Panc1 (cell line): ENCODE results near the gene PCSK1N. TPM values are rescaled to one million over a fixed set of nuclear protein-coding genes. Genes with fewer than 3 reads are reported as not detected.

Experiments used
- ATAC-seq: fragments of 200-7000 bp; cut with Tn5 transposase; 2 replicates; pipeline ENCODE4 v1.9.1; 2020; ENCODE audit warnings: mild to moderate bottlenecking, moderate library complexity
- BruUV-seq: library from RNA; stranded (reverse); fragments of 400-500 nt; replicated peaks from 2 replicates; lab custom pipeline; 2021; lab: Mats Ljungman, UMichigan
- CTCF ChIA-PET: fragments of 300-600 bp; sonication (Branson Sonifier 250); formaldehyde crosslinking; loops from one replicate; lab custom pipeline; 2022; ENCODE audit warnings: antibody characterized with exemption; lab: Charles Lee
- POLR2A ChIA-PET: fragments of 300-600 bp; sonication (Branson Sonifier 250); formaldehyde crosslinking; loops from one replicate; lab custom pipeline; 2022; ENCODE audit warnings: antibody characterized with exemption; lab: Charles Lee
- DNase-seq: peaks from one replicate; pipeline ENCODE4 v3.0.0-alpha.2; 2010; ENCODE audit warnings: low read depth, low spot score
- H3K27ac ChIP-seq: 2 replicates; pipeline ENCODE4 v1.5.1; 2011; ENCODE audit warnings: mild to moderate bottlenecking, low read length, inconsistent platforms
- H3K27me3 ChIP-seq: fragments of 200-500 bp; sonication (Bioruptor generic); 2 replicates; pipeline ENCODE4 v1.6.0; 2014; ENCODE audit warnings: low read length, inconsistent platforms; ENCODE audit not compliant: control insufficient read depth, insufficient read depth
- H3K36me3 ChIP-seq: fragments of 200-500 bp; sonication (Bioruptor generic); 2 replicates; pipeline ENCODE4 v1.5.1; 2014; ENCODE audit warnings: inconsistent platforms, mild to moderate bottlenecking, low read length, moderate library complexity; ENCODE audit not compliant: control insufficient read depth, insufficient read depth
- H3K4me1 ChIP-seq: 2 replicates; pipeline ENCODE4 v1.5.1; 2011; ENCODE audit warnings: inconsistent platforms, mild to moderate bottlenecking, low read length, moderate library complexity; ENCODE audit not compliant: control insufficient read depth, insufficient read depth
- H3K4me3 ChIP-seq, 2 experiments: 2 replicates each; pipeline ENCODE4 v1.5.1; 2011 to 2012; ENCODE audit warnings: low read depth in 2 of 2, low read length in 2 of 2, mild to moderate bottlenecking in 2 of 2, inconsistent platforms in 1 of 2, moderate library complexity in 1 of 2
- H3K9me3 ChIP-seq: fragments of 200-500 bp; sonication (Bioruptor generic); 2 replicates; pipeline ENCODE4 v1.5.1; 2014; ENCODE audit warnings: low read depth, mild to moderate bottlenecking, inconsistent platforms, low read length, moderate library complexity; ENCODE audit not compliant: control insufficient read depth, insufficient read depth
- CTCF ChIP-seq: fragments of 450-650 bp; IDR thresholded peaks from 2 replicates; pipeline ENCODE4 v1.5.1; 2017; ENCODE audit warnings: mild to moderate bottlenecking
- POLR2AphosphoS5 ChIP-seq: IDR thresholded peaks from 2 replicates; pipeline ENCODE4 v1.6.1; 2012; ENCODE audit warnings: mild to moderate bottlenecking, low read depth, low read length, moderate library complexity
- SIN3A ChIP-seq: IDR thresholded peaks from 2 replicates; pipeline ENCODE4 v1.6.1; 2012; ENCODE audit warnings: low read depth, mild to moderate bottlenecking, low read length, moderate library complexity, borderline replicate concordance; ENCODE audit not compliant: insufficient read depth
- TCF7L2 ChIP-seq: IDR thresholded peaks from 2 replicates; pipeline ENCODE4 v1.6.1; 2011; ENCODE audit warnings: mild to moderate bottlenecking, low read depth, low read length, inconsistent platforms
- in situ Hi-C: cut with HindIII; loops from 2 replicates; pipeline ENCODE4 v1.10.0; 2016; ENCODE audit warnings: low sequenced_read_pairs, low pct_unique_long_range_greater_than_20kb
- intact Hi-C: fragments of 100-400 bp; cut with micrococcal nuclease; formaldehyde crosslinking; loops from one replicate; pipeline ENCODE4 v1.10.0; 2022; ENCODE audit not compliant: unreplicated experiment
- total RNA-seq: library from RNA; stranded (reverse); gene quantifications from one replicate; pipeline ENCODE4 v1.2.1, GENCODE V29; 2021; ENCODE audit not compliant: unreplicated experiment
- TF ChIP-seq, protein P1 (sequence below), 2 experiments: IDR thresholded peaks; 2 replicates each; pipeline ENCODE4 v1.6.1; 2011 to 2012; ENCODE audit warnings: low read depth in 2 of 2, control low read depth in 1 of 2, low read length in 1 of 2, mild to moderate bottlenecking in 1 of 2, moderate library complexity in 1 of 2; ENCODE audit not compliant: insufficient read depth in 1 of 2

The PCSK1N gene
- total RNA-seq, 1 experiment from 2014 or later: 17.8 TPM

GRCh38 chrX:48833542-48834138 lies 1.8 kb downstream of the PCSK1N start:
- Histone ChIP-seq H3K27ac (no peak overlapping the region), H3K4me1 (no peaks in the 10 kb centered on the region), H3K27me3 (no peaks in the 10 kb centered on the region), H3K9me3 (no peaks in the 10 kb centered on the region), H3K4me3 (no peak overlapping the region), H3K36me3 (no peaks in the 10 kb centered on the region)
- CTCF ChIA-PET: interaction anchor here (0.6 kb wide), 1 partner anchor 164 kb away, joined by 4 read pairs; no protein-coding TSS in a partner anchor
- ATAC-seq (0 out of 2 replicates have a peak, but pooled peaks have one; percentile 49), DNase-seq (no peak)
- no peak for TF ChIP-seq CTCF
- no peak for TF ChIP-seq TCF7L2
- TF ChIP-seq POLR2AphosphoS5: no peak
- TF ChIP-seq SIN3A: no peak
- TF ChIP-seq, protein P1, sequence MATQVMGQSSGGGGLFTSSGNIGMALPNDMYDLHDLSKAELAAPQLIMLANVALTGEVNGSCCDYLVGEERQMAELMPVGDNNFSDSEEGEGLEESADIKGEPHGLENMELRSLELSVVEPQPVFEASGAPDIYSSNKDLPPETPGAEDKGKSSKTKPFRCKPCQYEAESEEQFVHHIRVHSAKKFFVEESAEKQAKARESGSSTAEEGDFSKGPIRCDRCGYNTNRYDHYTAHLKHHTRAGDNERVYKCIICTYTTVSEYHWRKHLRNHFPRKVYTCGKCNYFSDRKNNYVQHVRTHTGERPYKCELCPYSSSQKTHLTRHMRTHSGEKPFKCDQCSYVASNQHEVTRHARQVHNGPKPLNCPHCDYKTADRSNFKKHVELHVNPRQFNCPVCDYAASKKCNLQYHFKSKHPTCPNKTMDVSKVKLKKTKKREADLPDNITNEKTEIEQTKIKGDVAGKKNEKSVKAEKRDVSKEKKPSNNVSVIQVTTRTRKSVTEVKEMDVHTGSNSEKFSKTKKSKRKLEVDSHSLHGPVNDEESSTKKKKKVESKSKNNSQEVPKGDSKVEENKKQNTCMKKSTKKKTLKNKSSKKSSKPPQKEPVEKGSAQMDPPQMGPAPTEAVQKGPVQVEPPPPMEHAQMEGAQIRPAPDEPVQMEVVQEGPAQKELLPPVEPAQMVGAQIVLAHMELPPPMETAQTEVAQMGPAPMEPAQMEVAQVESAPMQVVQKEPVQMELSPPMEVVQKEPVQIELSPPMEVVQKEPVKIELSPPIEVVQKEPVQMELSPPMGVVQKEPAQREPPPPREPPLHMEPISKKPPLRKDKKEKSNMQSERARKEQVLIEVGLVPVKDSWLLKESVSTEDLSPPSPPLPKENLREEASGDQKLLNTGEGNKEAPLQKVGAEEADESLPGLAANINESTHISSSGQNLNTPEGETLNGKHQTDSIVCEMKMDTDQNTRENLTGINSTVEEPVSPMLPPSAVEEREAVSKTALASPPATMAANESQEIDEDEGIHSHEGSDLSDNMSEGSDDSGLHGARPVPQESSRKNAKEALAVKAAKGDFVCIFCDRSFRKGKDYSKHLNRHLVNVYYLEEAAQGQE (IDR thresholded peaks at IDR 0.05; ENCODE audit: insufficient read depth in 1 of 2, low read depth in 2 of 2, low read length in 1 of 2): no peak
- in situ Hi-C loops (no loop called here), intact Hi-C loops (no loop called here)
- POLR2A ChIA-PET: interaction anchor here (0.7 kb wide), 1 partner anchor 122 kb away, joined by 3 read pairs; no protein-coding TSS in a partner anchor
- BruUV-seq: no TSS peak

DNA sequence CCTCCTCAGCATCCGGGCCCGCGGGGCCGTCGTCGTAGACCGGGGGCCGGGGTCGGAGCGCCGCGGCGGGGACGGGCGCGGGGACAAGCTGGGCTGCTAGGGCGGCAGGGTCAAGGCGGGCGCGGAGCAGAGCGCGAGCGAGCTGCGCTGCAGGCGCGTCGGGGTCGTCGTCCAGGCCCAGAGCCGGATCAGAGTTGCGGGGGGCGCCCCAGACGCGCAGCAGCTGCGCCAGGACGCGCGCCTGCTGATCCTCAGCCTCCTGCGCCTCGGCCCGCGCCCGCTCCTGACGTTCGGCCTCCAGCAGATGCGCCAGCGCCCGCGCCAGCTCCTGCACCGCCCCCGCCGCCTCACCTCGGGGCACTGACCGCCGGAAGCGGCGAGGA lies 3.5 kb downstream of the PCSK1N start:
- no TSS peak for BruUV-seq
- no peak overlapping the region for H3K27ac ChIP-seq
- no peak for DNase-seq
- no peak for ATAC-seq
- H3K27me3 ChIP-seq: no peaks in the 10 kb centered on the region
- ChIA-PET CTCF (no interaction called here), POLR2A (no interaction called here)
- in situ Hi-C loops: no loop called here
- no peak overlapping the region for H3K4me3 ChIP-seq
- no peaks in the 10 kb centered on the region for H3K36me3 ChIP-seq
- no peak for TF ChIP-seq SIN3A
- TF ChIP-seq, protein P1 (IDR thresholded peaks at IDR 0.05; ENCODE audit: insufficient read depth in 1 of 2, low read depth in 2 of 2, low read length in 1 of 2): no peak
- TF ChIP-seq CTCF: no peak
- no peak for TF ChIP-seq TCF7L2
- no peak for TF ChIP-seq POLR2AphosphoS5
- H3K4me1 ChIP-seq: no peaks in the 10 kb centered on the region
- H3K9me3 ChIP-seq: no peaks in the 10 kb centered on the region
- intact Hi-C loops: no loop called here
